ENCODE measurements around the gene ACBD7. TPM values are rescaled to one million over a fixed set of nuclear protein-coding genes. Genes with fewer than 3 reads are reported as not detected.

ACBD7 gene
- total RNA-seq, 6 donors from 2014 or later: 0.46 to 2.4 (median 0.83) TPM; not detected in 2

- Histone ChIP-seq H3K4me1 (no peaks in the 10 kb centered on the region), H3K4me3 (no peak overlapping the region), H3K27ac (no peak overlapping the region), H3K36me3 (no peaks in the 10 kb centered on the region), H3K9me3 (peaks cover 0 to 6% (median 0%) of the 10 kb centered on the region in 4 donors), H3K27me3 (no peaks in the 10 kb centered on the region)
- 80 to 83% methylated on average over 2 of the region's 2 CpGs for WGBS, 2 donors
- ATAC-seq (ENCODE audit: low FRiP score in 2 of 2) (no peak), DNase-seq (no peak)
- TF ChIP-seq EP300 (IDR thresholded peaks at IDR 0.05): no peak
- TF ChIP-seq POLR2AphosphoS5 (IDR thresholded peaks at IDR 0.05): no peak
- TF ChIP-seq CTCF (IDR thresholded peaks at IDR 0.05): no peak
- no peak for TF ChIP-seq POLR2A (IDR thresholded peaks at IDR 0.05)
Observed at GRCh38 chr10:15060638-15061037, 27.9 kb downstream of the ACBD7 start.

GRCh38 chr10:15059914-15060313 lies 28.7 kb downstream of the ACBD7 start:
- no peak for DNase-seq
- 82 to 83% methylated on average over 4 of the region's 4 CpGs for WGBS, 2 donors
- Histone ChIP-seq H3K36me3 (no peaks in the 10 kb centered on the region), H3K9me3 (peaks cover 0 to under 1% (median 0%) of the 10 kb centered on the region in 4 donors), H3K4me1 (no peaks in the 10 kb centered on the region), H3K27ac (no peak overlapping the region), H3K27me3 (no peaks in the 10 kb centered on the region), H3K4me3 (no peak overlapping the region)
- no peak for ATAC-seq (ENCODE audit: low FRiP score in 2 of 2)
- TF ChIP-seq CTCF (IDR thresholded peaks at IDR 0.05) (no peak), POLR2AphosphoS5 (IDR thresholded peaks at IDR 0.05) (no peak), POLR2A (IDR thresholded peaks at IDR 0.05) (no peak), EP300 (IDR thresholded peaks at IDR 0.05) (no peak)

GRCh38 chr10:15058689-15059088 lies 29.9 kb downstream of the ACBD7 start:
- H3K27me3 ChIP-seq: no peaks in the 10 kb centered on the region
- no peaks in the 10 kb centered on the region for H3K36me3 ChIP-seq
- ATAC-seq (ENCODE audit: low FRiP score in 2 of 2) (no peak), DNase-seq (no peak)
- TF ChIP-seq CTCF (IDR thresholded peaks at IDR 0.05) (no peak), EP300 (IDR thresholded peaks at IDR 0.05) (no peak), POLR2AphosphoS5 (IDR thresholded peaks at IDR 0.05) (no peak), POLR2A (IDR thresholded peaks at IDR 0.05) (no peak)
- no peaks in the 10 kb centered on the region for H3K4me1 ChIP-seq
- no peak overlapping the region for H3K27ac ChIP-seq
- 46 to 56% methylated on average over 1 of the region's 1 CpG for WGBS, 2 donors
- H3K4me3 ChIP-seq: no peak overlapping the region
- no peaks in the 10 kb centered on the region for H3K9me3 ChIP-seq

DNA sequence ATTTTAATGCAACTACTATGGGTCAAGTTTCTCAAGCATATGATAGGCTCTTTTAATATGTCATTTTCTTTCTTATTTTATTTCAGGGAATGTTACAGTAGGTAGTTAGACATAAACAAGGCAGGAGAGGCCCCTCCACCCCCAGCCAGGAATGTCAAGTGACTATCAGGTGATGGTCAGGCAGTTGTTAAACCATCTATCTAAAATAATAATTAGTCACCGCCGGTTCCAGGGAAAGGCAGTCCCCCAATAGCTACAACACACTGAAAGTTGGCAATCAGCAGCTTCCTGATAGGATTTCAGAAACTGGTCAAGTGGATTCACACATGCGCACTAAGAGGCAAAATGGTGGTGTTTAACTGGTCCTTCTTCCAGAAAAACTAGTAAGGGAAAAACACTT lies 35.5 kb downstream of the ACBD7 start:
- DNase-seq (no peak), ATAC-seq (ENCODE audit: low FRiP score in 2 of 2) (no peak)
- TF ChIP-seq POLR2AphosphoS5 (IDR thresholded peaks at IDR 0.05): no peak
- TF ChIP-seq EP300 (IDR thresholded peaks at IDR 0.05): no peak
- TF ChIP-seq POLR2A (IDR thresholded peaks at IDR 0.05): no peak
- no peak for TF ChIP-seq CTCF (IDR thresholded peaks at IDR 0.05)
- no peak overlapping the region for H3K27ac ChIP-seq
- no peak overlapping the region for H3K4me3 ChIP-seq
- 73 to 75% methylated on average over 3 of the region's 3 CpGs for WGBS, 2 donors
- no peaks in the 10 kb centered on the region for H3K36me3 ChIP-seq
- H3K27me3 ChIP-seq: no peaks in the 10 kb centered on the region
- H3K9me3 ChIP-seq: no peaks in the 10 kb centered on the region
- no peaks in the 10 kb centered on the region for H3K4me1 ChIP-seq

DNA sequence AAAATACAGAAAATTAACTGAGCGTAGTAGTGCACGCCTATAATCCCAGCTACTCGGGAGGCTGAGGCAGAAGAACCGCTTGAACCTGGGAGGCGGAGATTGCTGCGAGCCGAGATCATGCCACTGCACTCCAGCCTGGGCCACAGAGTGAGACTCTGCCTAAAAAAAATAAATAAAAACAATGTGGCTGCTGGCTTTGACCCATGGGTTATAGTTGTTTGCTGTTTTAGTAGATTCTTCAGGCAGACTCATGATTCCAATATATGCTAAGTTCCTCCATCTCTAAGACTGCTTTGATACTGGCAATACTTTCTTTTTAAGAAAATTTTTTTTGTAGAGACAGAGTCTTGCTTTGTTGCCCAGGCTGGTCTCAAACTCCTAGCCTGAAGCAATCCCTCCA lies 36.5 kb downstream of the ACBD7 start:
- H3K4me3 ChIP-seq: no peak overlapping the region
- no peak for DNase-seq
- H3K36me3 ChIP-seq: no peaks in the 10 kb centered on the region
- no peak for ATAC-seq (ENCODE audit: low FRiP score in 2 of 2)
- H3K4me1 ChIP-seq: no peaks in the 10 kb centered on the region
- no peaks in the 10 kb centered on the region for H3K9me3 ChIP-seq
- WGBS, 2 donors: 85 to 92% methylated on average over 7 of the region's 7 CpGs
- TF ChIP-seq EP300 (IDR thresholded peaks at IDR 0.05): no peak
- no peak for TF ChIP-seq POLR2A (IDR thresholded peaks at IDR 0.05)
- no peak for TF ChIP-seq POLR2AphosphoS5 (IDR thresholded peaks at IDR 0.05)
- TF ChIP-seq CTCF (IDR thresholded peaks at IDR 0.05): no peak
- H3K27me3 ChIP-seq: no peaks in the 10 kb centered on the region
- H3K27ac ChIP-seq: no peak overlapping the region
